Endothelial cell of umbilical vein (primary cell): ENCODE results near the gene A1CF. TPM values are rescaled to one million over a fixed set of nuclear protein-coding genes. Genes with fewer than 3 reads are reported as not detected.

Source experiments
- BruUV-seq: library from RNA; stranded (reverse); fragments of 400-500 nt; replicated peaks from 2 replicates; lab custom pipeline; 2021; lab: Mats Ljungman, UMichigan
- CTCF ChIA-PET: fragments of 300-600, 350-600 bp; sonication (Branson Sonifier 250); formaldehyde crosslinking; loops from one replicate; lab custom pipeline; 2021; ENCODE audit warnings: antibody characterized with exemption, inconsistent platforms; lab: Charles Lee
- POLR2A ChIA-PET: fragments of 300-600, 350-600 bp; sonication (Branson Sonifier 250); formaldehyde crosslinking; loops from one replicate; lab custom pipeline; 2021; ENCODE audit warnings: antibody characterized with exemption, inconsistent platforms; lab: Charles Lee
- DNase-seq: peaks from one replicate; pipeline ENCODE4 v3.0.0-alpha.2; 2011; ENCODE audit warnings: low read depth, low spot score
- FAIRE-seq: peaks from 2 replicates; lab custom pipeline; 2011; peaks lifted over from hg19 to GRCh38; lab: Jason Lieb, UNC
- H2AFZ ChIP-seq: 2 replicates; pipeline ENCODE4 v1.6.0; 2012; ENCODE audit warnings: low read depth, low read length, control low read depth, inconsistent platforms
- H3K27ac ChIP-seq: 2 replicates; pipeline ENCODE4 v1.5.1; 2011; ENCODE audit warnings: low read depth, mild to moderate bottlenecking, control low read depth, low read length, moderate library complexity; ENCODE audit not compliant: insufficient read depth
- H3K27me3 ChIP-seq, 2 experiments: 2 replicates each; pipeline versions ENCODE4 v1.6.0 to v1.6.1; 2011; ENCODE audit warnings: low read length in 2 of 2, mixed read lengths in 1 of 2; ENCODE audit not compliant: control insufficient read depth in 2 of 2, insufficient read depth in 2 of 2
- H3K36me3 ChIP-seq, 2 experiments: 2 replicates in 1 of 2; 3 replicates in 1 of 2; pipeline ENCODE4 v1.5.1; 2011; ENCODE audit warnings: low read length in 2 of 2, mild to moderate bottlenecking in 1 of 2, moderate library complexity in 1 of 2; ENCODE audit not compliant: control insufficient read depth in 2 of 2, insufficient read depth in 2 of 2; ENCODE audit errors: extremely low read depth in 1 of 2
- H3K4me1 ChIP-seq: 3 replicates; pipeline ENCODE4 v1.5.1; 2011; ENCODE audit warnings: mild to moderate bottlenecking, low read length; ENCODE audit not compliant: control insufficient read depth, insufficient read depth; ENCODE audit errors: extremely low read depth
- H3K4me2 ChIP-seq: 2 replicates; pipeline ENCODE4 v1.6.1; 2011; ENCODE audit warnings: low read length, control low read depth, mixed read lengths; ENCODE audit not compliant: insufficient read depth
- H3K4me3 ChIP-seq, 3 experiments: fragments of 200-600 bp in 1 of 3; sonication (generic), shearing (Covaris generic) in 1 of 3; replicated peaks in 1 of 3; 2 replicates each; pipeline ENCODE4 v1.5.1; 2011 to 2016; ENCODE audit warnings: control low read depth in 3 of 3, low read length in 3 of 3, mild to moderate bottlenecking in 2 of 3, inconsistent platforms in 1 of 3, low read depth in 1 of 3, moderate library complexity in 1 of 3; ENCODE audit not compliant: insufficient read depth in 1 of 3
- H3K79me2 ChIP-seq: 2 replicates; pipeline ENCODE4 v1.6.0; 2012; ENCODE audit warnings: low read length, inconsistent platforms; ENCODE audit not compliant: control insufficient read depth, insufficient read depth
- H3K9ac ChIP-seq: replicated peaks from 2 replicates; pipeline ENCODE3; 2011; ENCODE audit warnings: low read length, control low read depth; ENCODE audit not compliant: insufficient read depth; ENCODE audit errors: extremely low read depth
- H3K9me1 ChIP-seq: replicated peaks from 3 replicates; pipeline ENCODE4 v1.6.0; 2011; ENCODE audit warnings: mild to moderate bottlenecking, low read length; ENCODE audit not compliant: control insufficient read depth, insufficient read depth; ENCODE audit errors: extremely low read depth
- H3K9me3 ChIP-seq: replicated peaks from 2 replicates; pipeline ENCODE4 v1.5.1; 2012; ENCODE audit warnings: low read length, inconsistent platforms; ENCODE audit not compliant: control insufficient read depth, insufficient read depth
- H4K20me1 ChIP-seq: replicated peaks from 2 replicates; pipeline ENCODE3; 2011; ENCODE audit warnings: mild to moderate bottlenecking, low read length; ENCODE audit not compliant: control insufficient read depth, insufficient read depth; ENCODE audit errors: extremely low read depth
- CTCF ChIP-seq, 2 donors: IDR thresholded peaks; 1 replicate in 1 of 2; 2 replicates in 1 of 2; pipeline ENCODE4 v1.5.1; 2011; ENCODE audit warnings: low read length in 2 of 2, mild to moderate bottlenecking in 2 of 2, moderate library complexity in 2 of 2, control low read depth in 1 of 2, inconsistent platforms in 1 of 2, low read depth in 1 of 2; ENCODE audit not compliant: insufficient read depth in 1 of 2; ENCODE audit errors: extremely low read depth in 1 of 2
- EZH2 ChIP-seq: IDR thresholded peaks from 2 replicates; pipeline ENCODE4 v1.6.1; 2012; ENCODE audit warnings: borderline replicate concordance, low read depth, mild to moderate bottlenecking, moderate library complexity, low read length, inconsistent platforms; ENCODE audit not compliant: severe bottlenecking
- FOS ChIP-seq: IDR thresholded peaks from 2 replicates; pipeline ENCODE4 v1.6.1; 2011; ENCODE audit warnings: mild to moderate bottlenecking, low read length, moderate library complexity, borderline replicate concordance; ENCODE audit not compliant: insufficient read depth
- GATA2 ChIP-seq: IDR thresholded peaks from 2 replicates; pipeline ENCODE4 v1.7.0; 2011; ENCODE audit warnings: low read depth, mild to moderate bottlenecking, moderate library complexity, mixed read lengths, low read length; ENCODE audit not compliant: insufficient read length, insufficient read depth
- JUN ChIP-seq: IDR thresholded peaks from 2 replicates; pipeline ENCODE4 v1.6.1; 2011; ENCODE audit warnings: borderline replicate concordance, low read depth; ENCODE audit not compliant: insufficient read length, insufficient read depth
- MAX ChIP-seq: IDR thresholded peaks from 2 replicates; pipeline ENCODE4 v1.6.1; 2011; ENCODE audit not compliant: insufficient read depth, insufficient read length
- MYC ChIP-seq: IDR thresholded peaks from one replicate; pipeline ENCODE4 v1.6.1; 2011; ENCODE audit warnings: mild to moderate bottlenecking, low read depth, low read length
- POLR2A ChIP-seq: IDR thresholded peaks from 2 replicates; pipeline ENCODE4 v1.6.1; 2012; ENCODE audit warnings: low read depth, mild to moderate bottlenecking, control low read depth, low read length
- POLR2AphosphoS5 ChIP-seq: IDR thresholded peaks from 2 replicates; pipeline ENCODE4 v1.6.1; 2012; ENCODE audit warnings: low read depth, mild to moderate bottlenecking, control low read depth, low read length, moderate library complexity; ENCODE audit not compliant: insufficient read depth
- dilution Hi-C: fragments of 300-500 bp; cut with MboI; formaldehyde crosslinking; loops from one replicate; pipeline ENCODE4 v1.15.0; 2019; ENCODE audit warnings: low sequenced_read_pairs; ENCODE audit not compliant: extremely low pct_ligation_motif_present
- intact Hi-C: fragments of 100-400 bp; cut with micrococcal nuclease; formaldehyde crosslinking; loops from one replicate; pipeline ENCODE4 v1.10.0; 2022
- polyA plus RNA-seq, 4 experiments: library from polyadenylated mRNA; depleted of rRNA in 3 of 4; stranded (reverse) in 3 of 4; unstranded in 1 of 4; fragments of >200 nt; gene quantifications; 2 replicates each; pipeline versions ENCODE4 v1.2.1 to v1.2.3, GENCODE V29; 2011 to 2012; ENCODE audit warnings: missing spikeins in 1 of 4
- total RNA-seq: library from RNA; stranded (reverse); gene quantifications from 2 replicates; pipeline ENCODE4 v1.2.3, GENCODE V29; 2021

A1CF gene
- total and polyA plus RNA-seq, 2 donors (not counting 3 experiments of a cell fraction or from before 2014, with no cell fraction given), result not detected

GRCh38 chr10:50855015-50855414 lies 30.4 kb downstream of the A1CF start:
- no peaks in the 10 kb centered on the region for H3K9me1 ChIP-seq
- H3K4me3 ChIP-seq, result no peak overlapping the region
- no peak overlapping the region for H3K9ac ChIP-seq
- no peaks in the 10 kb centered on the region for H3K9me3 ChIP-seq
- H3K4me2 ChIP-seq, result no peak overlapping the region
- FAIRE-seq, result no peak
- no peak overlapping the region for H2AFZ ChIP-seq
- intact Hi-C loops (no loop called here), dilution Hi-C loops (no loop called here)
- no peak overlapping the region for H3K27ac ChIP-seq
- POLR2A ChIA-PET, result no interaction called here
- H3K36me3 ChIP-seq, result no peaks in the 10 kb centered on the region
- peaks cover 12% of the 10 kb centered on the region in 2 experiments for H3K27me3 ChIP-seq
- no peaks in the 10 kb centered on the region for H3K79me2 ChIP-seq
- no peak for DNase-seq
- no peaks in the 10 kb centered on the region for H4K20me1 ChIP-seq
- CTCF ChIA-PET, result interaction anchor here (1.3 kb wide), 1 partner anchor 42 kb away, joined by 3 read pairs; no protein-coding TSS in a partner anchor
- no peak for TF ChIP-seq CTCF (IDR thresholded peaks at IDR 0.05; ENCODE audit: extremely low read depth in 1 of 2, insufficient read depth in 1 of 2, low read depth in 1 of 2, low read length in 2 of 2)
- TF ChIP-seq POLR2AphosphoS5, result no peak
- TF ChIP-seq MYC, result no peak
- TF ChIP-seq FOS, result no peak
- no TSS peak for BruUV-seq
- H3K4me1 ChIP-seq, result peaks cover 6% of the 10 kb centered on the region

GRCh38 chr10:50853557-50853956 lies 31.9 kb downstream of the A1CF start:
- intact Hi-C loops (no loop called here), dilution Hi-C loops (no loop called here)
- ChIA-PET POLR2A (no interaction called here), CTCF (no interaction called here)
- no TSS peak for BruUV-seq
- no peak overlapping the region for H3K27ac ChIP-seq
- no peaks in the 10 kb centered on the region for H3K9me3 ChIP-seq
- H3K9ac ChIP-seq, result no peak overlapping the region
- no peak overlapping the region for H2AFZ ChIP-seq
- FAIRE-seq, result no peak
- peaks cover 6 to 7% of the 10 kb centered on the region in 2 experiments for H3K27me3 ChIP-seq
- TF ChIP-seq MAX (no peak), MYC (no peak), POLR2AphosphoS5 (no peak), POLR2A (no peak), GATA2 (no peak), CTCF (IDR thresholded peaks at IDR 0.05; ENCODE audit: extremely low read depth in 1 of 2, insufficient read depth in 1 of 2, low read depth in 1 of 2, low read length in 2 of 2) (no peak), FOS (no peak), JUN (no peak), EZH2 (no peak)
- no peak overlapping the region for H3K4me2 ChIP-seq
- no peak overlapping the region for H3K4me3 ChIP-seq
- no peaks in the 10 kb centered on the region for H3K9me1 ChIP-seq
- H3K4me1 ChIP-seq, result peaks cover 7% of the 10 kb centered on the region
- H3K79me2 ChIP-seq, result no peaks in the 10 kb centered on the region
- no peaks in the 10 kb centered on the region for H4K20me1 ChIP-seq
- DNase-seq, result no peak
- no peaks in the 10 kb centered on the region for H3K36me3 ChIP-seq
